NCI-H345 (cell line): ENCODE measurements around the gene GPR137.
"Not testable (repeated sequence)": the region's sequence is repeated elsewhere in the genome, so short reads cannot be mapped to it uniquely, and the experiment has no call there.

ENCODE experiments used
- DNase-seq: peaks from one replicate; lab custom pipeline; 2025; lab: John Stamatoyannopoulos, UW

GPR137 gene

DNA sequence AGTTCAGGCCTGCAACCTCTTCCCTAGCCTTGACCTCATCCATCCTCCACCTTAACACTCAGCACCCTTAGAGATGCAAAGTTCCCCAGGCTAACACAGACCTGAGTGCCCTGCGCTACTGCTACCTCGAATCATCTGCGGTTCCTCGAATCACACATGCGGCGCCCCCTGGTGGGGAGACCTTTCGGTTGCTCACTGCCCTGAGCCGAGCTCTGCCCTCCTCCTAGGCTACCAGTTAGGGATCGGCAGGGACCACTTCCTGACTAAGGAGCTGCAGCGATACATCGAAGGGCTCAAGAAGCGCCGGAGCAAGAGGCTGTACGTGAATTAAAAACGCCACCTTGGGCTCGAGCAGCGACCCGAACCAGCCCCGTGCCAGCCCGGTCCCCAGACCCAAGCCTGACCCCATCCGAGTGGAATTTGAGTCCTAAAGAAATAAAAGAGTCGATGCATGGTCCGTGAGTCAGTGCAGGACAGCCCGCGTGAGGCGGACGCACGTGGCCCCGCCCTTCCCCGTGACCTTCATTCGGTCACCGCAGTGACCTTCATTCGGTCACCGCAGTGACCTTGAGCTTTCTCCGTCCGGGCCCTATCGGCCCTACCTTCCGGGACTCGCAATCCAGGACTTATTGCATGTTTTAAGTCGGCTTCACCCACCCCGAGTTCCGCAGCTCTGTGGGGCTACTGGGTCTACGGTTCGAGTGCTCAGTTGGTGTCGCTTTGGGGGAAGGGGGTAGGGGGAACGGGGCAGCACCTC, 18.8 kb downstream of the GPR137 start:
- peak; percentile 95 for DNase-seq

DNA sequence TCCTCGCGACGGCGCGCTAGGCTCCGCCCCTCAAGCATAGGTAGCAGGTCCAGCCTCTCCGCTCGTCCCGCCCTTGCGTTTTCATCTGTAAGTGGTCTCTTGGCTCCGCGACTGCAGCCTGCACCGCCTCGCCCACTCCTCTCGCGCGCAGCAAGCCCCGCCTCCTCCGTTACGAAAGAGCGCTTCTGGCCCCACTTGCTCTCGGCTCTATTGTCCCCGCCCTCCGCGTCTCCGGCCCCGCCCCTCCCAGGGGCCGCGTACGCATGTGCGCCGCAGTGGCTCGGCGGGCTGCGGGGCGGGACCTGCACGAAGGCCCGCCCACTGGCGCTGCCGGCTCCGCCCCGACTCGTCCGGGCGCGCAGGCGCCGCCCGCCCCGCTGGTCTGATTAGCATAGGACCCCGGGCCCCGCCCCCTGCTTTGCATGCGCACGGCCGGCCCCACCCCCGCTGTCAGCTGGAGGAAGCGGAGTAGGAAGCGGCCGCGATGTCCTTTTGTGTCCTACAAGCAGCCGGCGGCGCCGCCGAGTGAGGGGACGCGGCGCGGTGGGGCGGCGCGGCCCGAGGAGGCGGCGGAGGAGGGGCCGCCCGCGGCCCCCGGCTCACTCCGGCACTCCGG, 19.5 kb downstream of the GPR137 start, which contains the start of gene ESRRA:
ESRRA (plus strand) TSS at position 450 of the 616 bp plus-strand sequence. CDS start 1,656 bp downstream, outside the sequence.
- peak; percentile 100 for DNase-seq

DNA sequence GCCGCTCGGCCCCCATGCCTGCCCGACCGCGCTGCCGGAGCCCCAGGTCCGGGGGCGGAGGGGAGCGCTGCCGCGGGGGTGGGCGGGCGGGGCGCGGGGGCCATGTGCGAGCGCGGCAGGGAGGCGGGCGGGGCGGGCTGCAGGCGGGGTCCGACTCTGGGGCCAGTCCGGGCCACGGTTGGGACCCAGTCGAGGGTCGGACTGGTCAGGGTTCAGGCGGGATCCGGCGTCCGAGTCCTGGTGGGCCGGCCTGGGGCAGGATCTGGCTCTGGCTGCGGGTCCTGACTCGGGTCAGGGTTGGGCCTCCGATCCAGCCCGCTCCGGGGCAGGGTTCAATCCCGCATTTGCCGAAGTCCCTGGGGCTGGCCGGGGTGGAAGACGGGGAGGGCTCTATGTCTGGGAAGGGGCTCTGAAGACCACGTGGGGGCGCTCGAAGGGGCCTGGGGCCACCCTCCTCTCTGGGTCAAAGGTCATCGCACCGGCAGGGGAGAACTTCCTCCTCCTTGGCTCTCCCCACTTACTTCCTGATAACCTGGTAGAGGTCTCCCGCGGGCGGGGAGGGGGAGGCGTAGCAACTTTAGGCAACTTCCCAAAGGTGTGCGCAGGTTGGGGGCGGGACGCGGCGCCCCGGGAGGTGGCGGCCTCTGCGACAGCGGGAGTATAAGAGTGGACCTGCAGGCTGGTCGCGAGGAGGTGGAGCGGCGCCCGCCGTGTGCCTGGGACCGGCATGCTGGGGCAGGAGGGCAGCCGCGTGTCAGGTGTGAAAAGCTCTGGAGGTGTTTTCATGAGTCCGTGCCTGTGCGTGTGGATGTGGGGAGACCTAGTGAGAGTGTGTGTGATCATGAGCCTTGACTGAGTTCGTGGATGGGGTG, 20.3 kb downstream of the GPR137 start:
- DNase-seq, result peak; percentile 61

DNA sequence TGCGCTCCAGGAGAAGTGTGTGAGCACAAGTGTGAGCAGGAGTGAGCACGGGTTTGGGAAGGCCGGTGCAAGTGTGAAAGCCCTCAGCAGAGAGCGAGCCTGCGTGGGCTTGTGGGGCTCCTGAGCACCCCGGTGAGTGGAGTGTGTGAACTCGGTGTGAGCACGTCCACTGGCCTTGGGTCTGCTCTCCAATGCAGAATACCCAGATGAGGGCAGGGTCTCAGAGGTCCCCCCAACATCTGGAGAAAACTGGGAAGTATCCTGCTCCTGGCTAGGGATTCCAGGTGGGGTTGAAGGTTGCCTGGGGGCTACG, 20.9 kb downstream of the GPR137 start:
- DNase-seq, result no peak

DNA sequence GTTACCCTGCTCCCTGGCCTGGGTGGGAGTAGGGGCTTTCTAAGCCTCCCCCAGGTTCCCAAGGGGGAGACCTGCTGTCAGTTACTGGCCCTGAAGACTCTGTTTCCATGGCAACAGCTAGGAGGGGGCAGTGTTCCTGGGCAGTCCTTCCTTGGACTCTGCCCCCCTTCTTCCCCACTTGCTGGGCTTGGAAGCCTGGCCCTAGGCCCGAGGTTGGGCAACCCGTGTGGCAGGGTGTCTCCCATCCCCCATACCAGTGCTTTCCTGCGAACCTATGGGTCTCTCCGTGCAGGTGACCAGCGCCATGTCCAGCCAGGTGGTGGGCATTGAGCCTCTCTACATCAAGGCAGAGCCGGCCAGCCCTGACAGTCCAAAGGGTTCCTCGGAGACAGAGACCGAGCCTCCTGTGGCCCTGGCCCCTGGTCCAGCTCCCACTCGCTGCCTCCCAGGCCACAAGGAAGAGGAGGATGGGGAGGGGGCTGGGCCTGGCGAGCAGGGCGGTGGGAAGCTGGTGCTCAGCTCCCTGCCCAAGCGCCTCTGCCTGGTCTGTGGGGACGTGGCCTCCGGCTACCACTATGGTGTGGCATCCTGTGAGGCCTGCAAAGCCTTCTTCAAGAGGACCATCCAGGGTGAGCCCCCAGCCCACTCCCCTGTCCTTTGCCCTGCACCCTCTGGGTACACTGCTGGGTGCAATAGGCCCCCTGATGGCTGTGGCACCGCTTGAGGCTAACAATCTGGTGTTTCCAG, 21.4 kb downstream of the GPR137 start:
- no peak for DNase-seq

DNA sequence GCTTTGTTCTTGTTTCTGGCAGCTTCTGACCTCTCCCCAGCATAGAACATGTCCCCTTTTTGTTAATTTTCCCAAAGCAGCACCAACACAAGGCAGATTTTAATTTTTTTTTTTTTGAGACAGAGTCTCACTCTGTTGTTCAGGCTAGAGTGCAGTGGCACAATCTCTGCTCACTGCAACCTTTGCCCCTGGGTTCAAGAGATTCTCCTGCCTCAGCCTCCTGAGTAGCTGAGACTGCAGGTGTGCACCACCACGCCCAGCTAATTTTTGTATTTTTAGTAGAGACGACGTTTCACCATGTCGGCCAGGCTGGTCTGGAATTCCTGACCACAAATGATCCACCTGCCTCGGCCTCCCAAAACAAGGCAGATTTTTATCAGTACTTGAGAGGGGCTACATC, 22.1 kb downstream of the GPR137 start:
- DNase-seq, result not testable (repeated sequence)

DNA sequence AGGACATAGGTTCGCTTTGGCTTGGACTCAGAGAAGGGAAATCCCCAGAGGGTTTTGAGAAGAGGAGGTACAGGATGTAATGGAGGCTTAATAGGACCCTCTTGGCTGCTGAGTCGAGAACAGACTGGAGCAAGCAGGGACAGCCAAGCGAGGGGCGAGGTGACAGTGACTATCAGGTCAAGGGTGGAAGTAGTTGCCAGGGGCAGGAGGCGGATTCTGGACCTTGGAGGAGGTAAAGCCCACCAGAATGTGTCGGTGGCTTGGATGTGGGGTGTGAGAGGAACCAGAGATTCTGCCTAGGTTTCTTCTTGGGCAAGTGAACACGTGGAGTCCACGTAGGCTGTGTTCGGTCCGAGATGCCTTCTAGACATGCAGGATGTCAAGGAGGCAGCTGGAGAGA, 27.3 kb downstream of the GPR137 start:
- no peak for DNase-seq

DNA sequence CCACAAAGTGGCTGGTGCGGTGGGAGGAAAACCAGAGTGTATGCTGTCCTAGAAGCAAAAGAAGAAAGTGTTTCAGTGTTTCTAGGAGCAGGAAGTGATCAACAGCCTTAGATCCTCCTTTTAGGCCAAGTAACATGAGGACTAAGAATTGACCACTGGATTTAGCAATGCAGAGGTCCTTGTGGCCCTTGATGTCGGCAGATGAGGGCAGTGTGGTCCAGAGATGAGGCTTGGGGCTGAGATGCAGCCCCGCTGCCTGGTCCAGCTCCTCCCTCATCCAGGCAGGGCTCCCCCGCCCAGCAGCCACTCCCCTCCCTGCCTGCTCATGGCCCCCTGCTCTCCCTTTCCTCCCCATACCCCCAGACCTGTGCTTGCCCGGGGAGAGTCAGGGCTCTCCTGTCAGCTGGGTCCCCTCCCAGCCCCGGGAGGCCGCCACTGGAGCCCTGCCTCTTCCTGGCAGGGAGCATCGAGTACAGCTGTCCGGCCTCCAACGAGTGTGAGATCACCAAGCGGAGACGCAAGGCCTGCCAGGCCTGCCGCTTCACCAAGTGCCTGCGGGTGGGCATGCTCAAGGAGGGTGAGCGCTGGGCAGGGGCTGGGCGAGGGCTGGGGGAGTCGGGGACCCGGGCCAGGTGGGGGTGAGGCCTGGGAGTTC, 28.0 kb downstream of the GPR137 start:
- DNase-seq, result no peak

DNA sequence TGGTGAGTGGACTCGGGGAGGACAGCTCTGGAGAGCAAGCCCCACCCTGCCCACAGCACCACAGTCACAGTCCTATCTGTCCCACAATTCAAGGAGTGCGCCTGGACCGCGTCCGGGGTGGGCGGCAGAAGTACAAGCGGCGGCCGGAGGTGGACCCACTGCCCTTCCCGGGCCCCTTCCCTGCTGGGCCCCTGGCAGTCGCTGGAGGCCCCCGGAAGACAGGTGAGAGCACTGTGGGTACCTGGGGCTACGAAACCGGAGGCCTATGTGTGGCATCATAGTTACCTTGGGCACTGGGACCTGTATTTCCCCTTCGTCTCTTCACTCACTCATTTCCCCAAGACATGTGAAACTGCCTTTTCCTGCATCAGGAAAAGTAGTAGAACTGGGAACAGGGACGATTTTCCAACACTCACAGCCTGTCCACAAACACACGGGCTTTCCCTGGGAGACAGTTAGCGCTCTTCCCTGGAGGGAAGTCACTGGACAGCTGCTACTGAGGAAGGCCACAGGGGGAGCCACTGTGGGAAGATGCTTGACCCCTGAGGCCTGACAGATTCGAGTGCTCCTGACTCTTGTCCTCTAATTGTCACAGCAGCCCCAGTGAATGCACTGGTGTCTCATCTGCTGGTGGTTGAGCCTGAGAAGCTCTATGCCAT, 28.6 kb downstream of the GPR137 start:
- DNase-seq, result no peak

DNA sequence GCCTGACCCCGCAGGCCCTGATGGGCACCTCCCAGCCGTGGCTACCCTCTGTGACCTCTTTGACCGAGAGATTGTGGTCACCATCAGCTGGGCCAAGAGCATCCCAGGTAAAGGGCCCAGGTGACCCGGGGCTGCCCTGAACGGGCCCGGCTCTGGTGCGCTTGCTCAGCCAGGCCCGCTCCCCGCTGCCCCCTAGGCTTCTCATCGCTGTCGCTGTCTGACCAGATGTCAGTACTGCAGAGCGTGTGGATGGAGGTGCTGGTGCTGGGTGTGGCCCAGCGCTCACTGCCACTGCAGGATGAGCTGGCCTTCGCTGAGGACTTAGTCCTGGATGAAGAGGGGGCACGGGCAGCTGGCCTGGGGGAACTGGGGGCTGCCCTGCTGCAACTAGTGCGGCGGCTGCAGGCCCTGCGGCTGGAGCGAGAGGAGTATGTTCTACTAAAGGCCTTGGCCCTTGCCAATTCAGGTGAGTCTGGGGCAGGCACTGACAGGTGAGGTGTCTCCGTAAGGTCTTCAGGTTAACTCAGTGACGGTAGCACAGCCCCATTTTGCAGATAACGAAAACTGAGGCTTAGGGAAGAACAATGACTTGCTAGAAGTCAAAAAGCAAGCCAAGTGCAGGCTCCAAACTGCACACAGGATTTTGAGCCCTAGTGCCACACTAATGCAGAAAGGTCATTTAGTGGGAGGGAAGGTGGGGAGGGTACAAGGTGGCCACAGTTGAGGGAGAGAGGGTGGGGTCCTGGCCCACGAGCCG, 29.3 kb downstream of the GPR137 start:
- no peak for DNase-seq

DNA sequence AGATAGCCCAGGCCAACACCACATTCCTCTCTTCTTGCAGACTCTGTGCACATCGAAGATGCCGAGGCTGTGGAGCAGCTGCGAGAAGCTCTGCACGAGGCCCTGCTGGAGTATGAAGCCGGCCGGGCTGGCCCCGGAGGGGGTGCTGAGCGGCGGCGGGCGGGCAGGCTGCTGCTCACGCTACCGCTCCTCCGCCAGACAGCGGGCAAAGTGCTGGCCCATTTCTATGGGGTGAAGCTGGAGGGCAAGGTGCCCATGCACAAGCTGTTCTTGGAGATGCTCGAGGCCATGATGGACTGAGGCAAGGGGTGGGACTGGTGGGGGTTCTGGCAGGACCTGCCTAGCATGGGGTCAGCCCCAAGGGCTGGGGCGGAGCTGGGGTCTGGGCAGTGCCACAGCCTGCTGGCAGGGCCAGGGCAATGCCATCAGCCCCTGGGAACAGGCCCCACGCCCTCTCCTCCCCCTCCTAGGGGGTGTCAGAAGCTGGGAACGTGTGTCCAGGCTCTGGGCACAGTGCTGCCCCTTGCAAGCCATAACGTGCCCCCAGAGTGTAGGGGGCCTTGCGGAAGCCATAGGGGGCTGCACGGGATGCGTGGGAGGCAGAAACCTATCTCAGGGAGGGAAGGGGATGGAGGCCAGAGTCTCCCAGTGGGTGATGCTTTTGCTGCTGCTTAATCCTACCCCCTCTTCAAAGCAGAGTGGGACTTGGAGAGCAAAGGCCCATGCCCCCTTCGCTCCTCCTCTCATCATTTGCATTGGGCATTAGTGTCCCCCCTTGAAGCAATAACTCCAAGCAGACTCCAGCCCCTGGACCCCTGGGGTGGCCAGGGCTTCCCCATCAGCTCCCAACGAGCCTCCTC, 30.2 kb downstream of the GPR137 start:
- DNase-seq, result not testable (repeated sequence)

DNA sequence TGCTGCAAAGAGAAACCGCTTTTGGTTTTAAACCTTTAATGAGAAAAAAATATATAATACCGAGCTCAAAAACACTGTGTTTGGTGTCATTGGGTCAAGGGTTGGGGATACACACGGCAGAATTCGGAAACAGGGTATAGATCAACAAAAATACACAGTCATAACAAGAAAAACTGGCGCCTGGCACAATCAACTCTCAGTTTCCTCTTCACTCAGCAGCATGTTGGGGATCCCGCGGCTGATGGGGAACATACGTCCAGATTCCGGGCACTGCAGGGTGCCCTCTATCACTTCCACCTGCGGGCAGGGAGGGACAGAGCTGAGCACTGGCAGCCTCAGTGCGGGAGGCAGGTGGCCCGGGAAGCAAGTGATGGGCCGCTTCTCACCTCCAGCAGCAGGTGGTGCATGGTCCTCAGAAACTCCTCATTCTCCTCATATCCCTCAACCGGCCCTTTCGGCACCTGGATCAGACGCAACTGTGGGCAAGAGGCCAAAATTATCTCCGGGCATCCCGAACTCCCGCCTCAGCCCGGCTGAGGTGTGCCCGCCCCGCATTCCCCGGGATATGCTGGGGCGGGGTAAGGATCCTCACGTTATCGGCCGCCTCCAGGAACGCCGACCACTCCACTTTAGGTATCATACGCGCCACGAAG, 31.1 kb downstream of the GPR137 start:
- DNase-seq, result peak; percentile 54

DNA sequence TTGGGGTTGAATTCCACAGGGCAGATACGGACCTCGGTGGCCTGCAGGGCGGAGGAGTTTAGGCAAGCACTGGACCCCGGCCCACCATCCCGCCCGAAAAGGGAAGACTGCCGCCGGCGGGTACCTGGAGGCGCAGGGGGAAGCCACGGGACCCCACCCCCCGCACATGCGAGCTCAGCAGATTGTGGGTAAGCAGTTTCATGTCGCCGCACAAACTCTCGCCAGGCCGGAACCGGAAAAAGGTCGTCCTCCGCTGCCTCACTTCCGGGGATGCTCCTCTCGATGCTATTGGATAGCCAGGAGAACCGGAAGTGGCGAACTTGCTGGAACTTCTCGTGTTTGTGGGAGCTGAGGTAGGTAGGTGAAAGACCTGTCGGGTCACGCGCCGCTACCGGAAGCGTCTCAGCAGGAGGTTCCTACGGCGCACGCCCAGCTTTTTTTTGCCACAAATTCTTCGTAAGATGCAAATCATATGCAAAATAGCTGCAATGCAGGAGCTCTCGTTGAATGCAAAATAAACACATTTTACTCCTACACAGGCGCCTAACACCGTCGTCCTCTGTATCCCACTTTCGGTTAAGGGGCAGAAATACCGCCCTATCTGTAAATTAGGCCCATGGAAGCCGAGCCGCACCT, 31.8 kb downstream of the GPR137 start, which contains the start of gene TRMT112:
TRMT112 (minus strand) TSS at position 235 of the 636 bp plus-strand sequence; CDS start at position 202, 33 bp downstream.
- peak; percentile 99 for DNase-seq

DNA sequence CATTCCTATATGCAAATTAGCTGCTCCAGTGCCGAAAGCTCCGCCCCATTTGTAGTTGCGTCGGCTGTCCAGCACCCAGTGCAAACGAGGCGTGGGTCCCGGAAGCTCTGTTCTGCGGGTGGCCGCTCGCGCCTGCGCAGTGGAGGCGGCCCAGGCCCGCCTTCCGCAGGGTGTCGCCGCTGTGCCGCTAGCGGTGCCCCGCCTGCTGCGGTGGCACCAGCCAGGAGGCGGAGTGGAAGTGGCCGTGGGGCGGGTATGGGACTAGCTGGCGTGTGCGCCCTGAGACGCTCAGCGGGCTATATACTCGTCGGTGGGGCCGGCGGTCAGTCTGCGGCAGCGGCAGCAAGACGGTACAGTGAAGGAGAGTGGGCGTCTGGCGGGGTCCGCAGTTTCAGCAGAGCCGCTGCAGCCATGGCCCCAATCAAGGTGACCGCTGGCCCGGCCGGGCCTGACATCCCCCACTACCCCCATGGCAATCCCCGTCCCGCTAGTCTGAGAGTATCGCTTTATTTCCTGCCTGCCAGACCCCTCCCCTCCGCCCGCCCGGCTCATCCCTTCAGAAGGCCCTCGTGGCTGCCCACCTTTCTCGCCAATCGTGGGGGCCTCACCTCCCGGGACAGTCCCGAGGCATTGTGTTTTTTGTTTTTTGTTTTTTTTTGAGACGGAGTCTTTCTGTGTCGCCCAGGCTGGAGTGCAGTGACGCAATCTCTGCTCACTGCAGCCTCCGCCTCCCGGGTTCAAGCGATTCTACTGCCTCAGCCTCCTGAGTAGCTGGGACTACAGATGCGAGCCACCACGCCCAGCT, 32.5 kb downstream of the GPR137 start, which contains the start of gene PRDX5:
PRDX5 (plus strand) TSS at position 161 of the 805 bp plus-strand sequence; CDS start at position 256, 95 bp downstream.
- peak; percentile 97 for DNase-seq

DNA sequence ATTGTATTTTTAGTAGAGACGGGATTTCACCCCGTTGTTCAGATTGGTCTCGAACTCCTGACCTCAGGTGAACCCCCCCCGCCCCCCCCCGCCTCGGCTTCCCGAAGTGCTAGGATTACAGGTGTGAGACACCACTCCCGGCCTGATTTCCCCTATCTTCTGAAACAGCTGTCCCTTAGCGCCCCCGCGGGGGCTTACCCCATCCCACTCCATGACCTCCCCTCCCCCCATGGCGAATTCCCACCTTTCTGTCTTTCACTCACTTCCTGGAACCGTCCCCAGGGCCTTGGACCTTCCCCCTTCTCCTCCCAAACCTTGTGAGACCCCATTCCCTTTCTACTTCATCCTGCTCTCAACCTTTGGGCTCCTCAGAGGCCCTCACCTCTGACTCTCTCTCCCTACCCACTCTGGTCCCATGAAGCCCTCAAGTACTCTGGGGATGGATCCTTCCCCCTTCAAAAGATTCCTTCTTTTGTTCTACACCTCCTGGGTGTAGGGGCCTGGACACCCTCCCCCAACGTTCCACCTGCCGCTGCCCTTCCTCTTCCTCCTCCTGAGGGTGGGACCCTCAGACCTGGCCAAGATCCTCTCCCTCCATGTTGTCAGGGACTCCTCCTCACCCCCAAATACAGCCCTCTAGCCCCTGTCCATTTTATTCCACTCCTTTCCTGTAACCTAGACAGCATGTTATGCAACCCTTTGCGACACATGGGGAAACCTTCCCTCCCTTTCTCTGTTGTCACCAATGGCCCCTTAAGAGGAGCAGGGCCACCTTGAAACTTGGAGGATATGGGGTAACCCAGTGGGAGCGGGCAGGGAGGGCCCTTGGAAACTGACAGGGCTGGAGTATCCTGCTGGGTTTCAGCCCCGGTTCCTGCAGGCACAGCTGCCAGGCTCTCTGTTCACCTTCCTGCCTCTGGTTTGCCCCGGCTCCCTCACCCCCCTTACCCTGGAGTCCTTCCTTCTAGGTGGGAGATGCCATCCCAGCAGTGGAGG, 33.4 kb downstream of the GPR137 start:
- no peak for DNase-seq

DNA sequence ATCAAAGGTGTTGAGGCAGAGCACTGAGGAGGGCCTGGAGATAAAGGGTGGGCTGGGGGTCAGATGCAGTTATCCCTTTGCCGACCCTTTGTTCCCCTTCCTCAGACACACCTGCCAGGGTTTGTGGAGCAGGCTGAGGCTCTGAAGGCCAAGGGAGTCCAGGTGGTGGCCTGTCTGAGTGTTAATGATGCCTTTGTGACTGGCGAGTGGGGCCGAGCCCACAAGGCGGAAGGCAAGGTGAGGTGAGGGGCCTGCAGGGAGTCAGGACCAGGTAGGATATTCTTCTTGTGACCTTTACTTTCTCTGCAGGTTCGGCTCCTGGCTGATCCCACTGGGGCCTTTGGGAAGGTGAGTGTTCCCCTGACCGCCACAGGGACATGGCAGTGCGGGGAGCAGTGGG, 34.9 kb downstream of the GPR137 start:
- DNase-seq, result no peak
